IMR-90 (cell line): Measurements from ENCODE around the gene SF3A1. TPM values are rescaled to one million over a fixed set of nuclear protein-coding genes. Genes with fewer than 3 reads are reported as not detected.

Experiments
- ATAC-seq: fragments of 200-7000 bp; cut with Tn5 transposase; 2 replicates; pipeline ENCODE4 v1.9.1; 2020; ENCODE audit warnings: low read depth, mild to moderate bottlenecking, moderate library complexity
- BruUV-seq: library from RNA; stranded (reverse); fragments of 400-500 nt; replicated peaks from 2 replicates; lab custom pipeline; 2021; lab: Mats Ljungman, UMichigan
- CTCF ChIA-PET: fragments of 300-600 bp; formaldehyde crosslinking; extraction: SDS; loops from one replicate; lab custom pipeline; 2021; ENCODE audit warnings: antibody characterized with exemption; lab: Yijun Ruan, JAX
- POLR2A ChIA-PET: fragments of 300-600 bp; sonication (Branson Sonifier 250); formaldehyde crosslinking; loops from one replicate; lab custom pipeline; 2022; ENCODE audit warnings: antibody characterized with exemption; ENCODE audit not compliant: unreplicated experiment; lab: Charles Lee
- DNase-seq: peaks from one replicate; pipeline ENCODE4 v3.0.0; 2013
- H2AFZ ChIP-seq: replicated peaks from 2 replicates; pipeline ENCODE3; 2013; ENCODE audit warnings: low read length, mild to moderate bottlenecking; ENCODE audit not compliant: poor library complexity
- H2AK5ac ChIP-seq: 2 replicates; pipeline ENCODE4 v1.6.1; 2013; ENCODE audit warnings: low read depth, low read length, inconsistent platforms
- H2AK9ac ChIP-seq: replicated peaks from 2 replicates; pipeline ENCODE3; 2013; ENCODE audit warnings: mild to moderate bottlenecking, low read depth, low read length, moderate library complexity; ENCODE audit not compliant: poor library complexity
- H2BK120ac ChIP-seq: 2 replicates; pipeline ENCODE4 v1.6.1; 2013; ENCODE audit warnings: low read depth, low read length, inconsistent platforms
- H2BK15ac ChIP-seq: 3 replicates; pipeline ENCODE4 v1.6.1; 2013; ENCODE audit warnings: low read depth, low read length, inconsistent platforms
- H2BK20ac ChIP-seq: 2 replicates; pipeline ENCODE4 v1.6.1; 2013; ENCODE audit warnings: low read depth, mild to moderate bottlenecking, inconsistent platforms, low read length, moderate library complexity
- H2BK5ac ChIP-seq: 2 replicates; pipeline ENCODE4 v1.6.1; 2013; ENCODE audit warnings: mild to moderate bottlenecking, low read depth, low read length, inconsistent platforms; ENCODE audit not compliant: poor library complexity, severe bottlenecking
- H3K14ac ChIP-seq: replicated peaks from 2 replicates; pipeline ENCODE4 v1.6.1; 2013; ENCODE audit warnings: low read depth, low read length, inconsistent platforms
- H3K18ac ChIP-seq: 2 replicates; pipeline ENCODE4 v1.6.1; 2013; ENCODE audit warnings: low read depth, low read length, control low read depth
- H3K23ac ChIP-seq: 2 replicates; pipeline ENCODE4 v1.6.1; 2013; ENCODE audit warnings: low read depth, low read length, inconsistent platforms
- H3K27ac ChIP-seq: 2 replicates; pipeline ENCODE4 v1.5.1; 2013; ENCODE audit warnings: mild to moderate bottlenecking, control low read depth, low read length; ENCODE audit not compliant: insufficient read depth
- H3K27me3 ChIP-seq: 2 replicates; pipeline ENCODE4 v1.6.1; 2013; ENCODE audit warnings: low read length; ENCODE audit not compliant: control insufficient read depth, insufficient read depth
- H3K36me3 ChIP-seq: 2 replicates; pipeline ENCODE4 v1.6.1; 2013; ENCODE audit warnings: low read length, mixed read lengths; ENCODE audit not compliant: control insufficient read depth, insufficient read depth
- H3K4ac ChIP-seq: 2 replicates; pipeline ENCODE4 v1.6.1; 2013; ENCODE audit warnings: low read depth, low read length, inconsistent platforms
- H3K4me1 ChIP-seq: 2 replicates; pipeline ENCODE4 v1.6.1; 2013; ENCODE audit warnings: low read length, mixed read lengths; ENCODE audit not compliant: control insufficient read depth, insufficient read depth
- H3K4me2 ChIP-seq: 2 replicates; pipeline ENCODE4 v1.6.1; 2013; ENCODE audit warnings: low read depth, mild to moderate bottlenecking, control low read depth, low read length, moderate library complexity
- H3K4me3 ChIP-seq: 2 replicates; pipeline ENCODE4 v1.5.1; 2013; ENCODE audit warnings: low read depth, mild to moderate bottlenecking, control low read depth, low read length, moderate library complexity; ENCODE audit not compliant: insufficient read depth
- H3K56ac ChIP-seq: 2 replicates; pipeline ENCODE4 v1.6.1; 2013; ENCODE audit warnings: low read length, inconsistent platforms; ENCODE audit not compliant: insufficient read depth; ENCODE audit errors: extremely low read depth
- H3K79me1 ChIP-seq, 2 experiments: 2 replicates each; pipeline ENCODE4 v1.6.1; 2013; ENCODE audit warnings: low read length in 2 of 2, inconsistent platforms in 1 of 2, low read depth in 1 of 2
- H3K9ac ChIP-seq: 2 replicates; pipeline ENCODE4 v1.6.1; 2013; ENCODE audit warnings: low read depth, low read length, control low read depth
- H3K9me1 ChIP-seq: 2 replicates; pipeline ENCODE4 v1.6.1; 2013; ENCODE audit warnings: low read length, inconsistent platforms; ENCODE audit not compliant: insufficient read depth
- H3K9me3 ChIP-seq: 2 replicates; pipeline ENCODE4 v1.6.1; 2013; ENCODE audit warnings: low read length; ENCODE audit not compliant: control insufficient read depth, insufficient read depth
- H4K20me1 ChIP-seq: 2 replicates; pipeline ENCODE4 v1.6.1; 2013; ENCODE audit warnings: low read length, inconsistent platforms; ENCODE audit not compliant: insufficient read depth
- H4K5ac ChIP-seq: 2 replicates; pipeline ENCODE4 v1.6.1; 2013; ENCODE audit warnings: mild to moderate bottlenecking, low read depth, low read length, control low read depth
- H4K8ac ChIP-seq, 2 experiments: 2 replicates each; pipeline ENCODE4 v1.6.1; 2013; ENCODE audit warnings: low read depth in 2 of 2, low read length in 2 of 2, control low read depth in 1 of 2, inconsistent platforms in 1 of 2
- H4K91ac ChIP-seq: 2 replicates; pipeline ENCODE4 v1.6.1; 2013; ENCODE audit warnings: low read depth, low read length, inconsistent platforms; ENCODE audit not compliant: insufficient read depth
- CHD1 ChIP-seq: IDR thresholded peaks from 2 replicates; pipeline ENCODE4 v1.6.1; 2012; ENCODE audit warnings: low read depth, low read length, improper control_type of control experiment
- CTCF ChIP-seq: conservative IDR thresholded peaks from 2 replicates; pipeline ENCODE4 v1.5.1; 2012; ENCODE audit warnings: mild to moderate bottlenecking, low read depth, low read length, improper control_type of control experiment
- FOS ChIP-seq: fragments of 150-350 bp; IDR thresholded peaks from 2 replicates; pipeline ENCODE4 v1.6.1; 2016; ENCODE audit warnings: low read depth, low read length
- MAFK ChIP-seq: IDR thresholded peaks from 2 replicates; pipeline ENCODE4 v1.6.1; 2012; ENCODE audit warnings: low read depth, low read length, improper control_type of control experiment
- MAZ ChIP-seq: IDR thresholded peaks from 2 replicates; pipeline ENCODE4 v1.6.1; 2012; ENCODE audit warnings: low read depth, mild to moderate bottlenecking, low read length, improper control_type of control experiment, moderate library complexity, borderline replicate concordance
- MXI1 ChIP-seq: IDR thresholded peaks from 2 replicates; pipeline ENCODE4 v1.6.1; 2012; ENCODE audit warnings: low read depth, mild to moderate bottlenecking, low read length, moderate library complexity, borderline replicate concordance
- POLR2A ChIP-seq: IDR thresholded peaks from 2 replicates; pipeline ENCODE4 v1.6.1; 2012; ENCODE audit warnings: mild to moderate bottlenecking, low read depth, low read length
- RAD21 ChIP-seq: IDR thresholded peaks from 2 replicates; pipeline ENCODE4 v1.6.1; 2012; ENCODE audit warnings: low read length, improper control_type of control experiment
- RCOR1 ChIP-seq: IDR thresholded peaks from 2 replicates; pipeline ENCODE4 v1.6.1; 2012; ENCODE audit warnings: mild to moderate bottlenecking, low read length, improper control_type of control experiment; ENCODE audit not compliant: insufficient replicate concordance
- SMC3 ChIP-seq: fragments of 150-350 bp; IDR thresholded peaks from 2 replicates; pipeline ENCODE4 v1.6.1; 2016; ENCODE audit warnings: low read depth, mild to moderate bottlenecking, antibody characterized with exemption, low read length, moderate library complexity
- USF2 ChIP-seq: fragments of 150-350 bp; IDR thresholded peaks from 2 replicates; pipeline ENCODE4 v1.6.1; 2017; ENCODE audit warnings: mild to moderate bottlenecking, antibody characterized with exemption, low read length, low read depth
- WGBS, 2 experiments: methylation state at CpG; one replicate each; pipeline versions ENCODE4 v1.1.5 to v1.1.7; 2013; ENCODE audit warnings: missing lambda C conversion rate in 2 of 2; ENCODE audit not compliant: insufficient read length in 1 of 2; ENCODE audit errors: extremely low coverage in 2 of 2; 5-methylcytosine and 5-hydroxymethylcytosine counted together
- dilution Hi-C: fragments of 300-500 bp; cut with HindIII; formaldehyde crosslinking; loops from one replicate; pipeline ENCODE4 v1.14.3; 2018; ENCODE audit warnings: low sequenced_read_pairs; ENCODE audit not compliant: unreplicated experiment
- in situ Hi-C: fragments of 300-500 bp; cut with MboI; formaldehyde crosslinking; loops from 3 replicates; pipeline ENCODE4 v1.14.3; 2019; ENCODE audit warnings: low sequenced_read_pairs, inconsistent platforms, mixed read lengths
- intact Hi-C: fragments of 100-400 bp; cut with micrococcal nuclease; formaldehyde crosslinking; loops from 2 replicates; pipeline ENCODE4 v1.10.0; 2022
- polyA plus RNA-seq, 3 experiments: library from polyadenylated mRNA; depleted of rRNA; stranded (reverse); fragments of >200 nt; gene quantifications; 2 replicates each; pipeline ENCODE4 v1.2.3, GENCODE V29; 2012; ENCODE audit warnings: low replicate concordance in 1 of 3
- total RNA-seq: library from RNA; depleted of rRNA; stranded (reverse); fragments of >200 nt; gene quantifications from 2 replicates; pipeline ENCODE4 v1.2.3, GENCODE V29; 2012

Gene SF3A1
- total and polyA plus RNA-seq, 2 of the 4 experiments (the other 2 are of a cell fraction) = 36.9 to 67.2 TPM

- 0 out of 2 replicates have a peak overlapping the region, but pooled peaks have one; percentile 38 for H3K56ac ChIP-seq
These were observed 68.9 kb downstream of the SF3A1 start for GRCh38 chr22:30287648-30288418.

More at GRCh38 chr22:30287648-30288418, 68.9 kb downstream of the SF3A1 start:
- no peak overlapping the region for H3K18ac ChIP-seq
- peak overlapping the region; percentile 84 for H2AK9ac ChIP-seq
- H3K14ac ChIP-seq = peak overlapping the region; percentile 21; the same call in 1 of the 2 replicates
- peak overlapping the region; percentile 90 for H3K4me3 ChIP-seq
- H4K91ac ChIP-seq = peak overlapping the region; percentile 35; the same call in 1 of the 2 replicates
- peaks cover 15% of the 10 kb centered on the region for H4K20me1 ChIP-seq
- H3K4ac ChIP-seq = peak overlapping the region; percentile 73
- DNase-seq (peak; percentile 90), ATAC-seq (peak; percentile 71)
- H3K36me3 ChIP-seq = peaks cover 38% of the 10 kb centered on the region
- peaks cover 20% of the 10 kb centered on the region; the same call in 1 of the 2 replicates for H3K4me1 ChIP-seq
- no TSS peak for BruUV-seq
- no peak overlapping the region; the same call in 1 of the 2 replicates for H4K5ac ChIP-seq
- peak overlapping the region; percentile 57; the same call in 1 of the 2 replicates for H3K27ac ChIP-seq
- H2BK15ac ChIP-seq = no peak overlapping the region
- no peak overlapping the region for H2BK20ac ChIP-seq
- ChIA-PET CTCF (interaction anchor here (0.6 to 2.0 kb wide), 15 partner anchors 9 to 183 kb away, joined by 3 to 9 read pairs (median 4); partner anchors contain the start of gene SEC14L2), POLR2A (interaction anchor here (0.6 to 1.1 kb wide), 3 partner anchors 24 to 100 kb away, joined by 3 to 5 read pairs (median 4); partner anchors contain the start of genes RNF215 and TBC1D10A)
- peaks cover 0 to 14% of the 10 kb centered on the region in 2 experiments; a peak in 3 of 4 replicates for H3K79me1 ChIP-seq
- H3K23ac ChIP-seq = peak overlapping the region; percentile 43; the same call in 1 of the 2 replicates
- H2AK5ac ChIP-seq = 0 out of 2 replicates have a peak overlapping the region, but pooled peaks have one; percentile 78
- WGBS, 2 experiments = 0% methylated on average over 2 of the region's 5 CpGs; no CpG with 5 or more reads in 1 of the 2 experiments
- H3K9me3 ChIP-seq = no peaks in the 10 kb centered on the region
- no peaks in the 10 kb centered on the region for H3K27me3 ChIP-seq
- in situ Hi-C loops (no loop called here), intact Hi-C loops (loop anchor here (1.0 to 2.0 kb wide), 4 partner anchors 25 to 99 kb away; partner anchors contain the start of genes CCDC157, RNF215, SF3A1 and TBC1D10A), dilution Hi-C loops (no loop called here)
- peak overlapping the region; percentile 92 for H2AFZ ChIP-seq
- peaks cover 6% of the 10 kb centered on the region for H3K9me1 ChIP-seq
- peak overlapping the region; percentile 80 for H3K9ac ChIP-seq
- no peak overlapping the region for H2BK5ac ChIP-seq
- H4K8ac ChIP-seq = peak overlapping the region in 1 of 2 experiments; percentile 61; a peak in 3 of 4 replicates
- no peak overlapping the region for H2BK120ac ChIP-seq
- TF ChIP-seq MXI1 = no peak
- TF ChIP-seq RCOR1 = peak; percentile 94
- no peak for TF ChIP-seq FOS
- no peak for TF ChIP-seq USF2
- peak; percentile 44; the same call in 1 of the 2 replicates for TF ChIP-seq POLR2A
- TF ChIP-seq CTCF = peak; percentile 49
- TF ChIP-seq RAD21 = peak; percentile 69
- TF ChIP-seq SMC3 = peak; percentile 60
- TF ChIP-seq MAFK = no peak
- no peak; the same call in 1 of the 2 replicates for TF ChIP-seq MAZ
- no peak for TF ChIP-seq CHD1
- peak overlapping the region; percentile 84 for H3K4me2 ChIP-seq
